HG02840 (cell line): Measurements from ENCODE around the gene DALRD3.
"Not testable (repeated sequence)": the region's sequence is repeated elsewhere in the genome, so short reads cannot be mapped to it uniquely, and the experiment has no call there.

ENCODE experiments used
- ATAC-seq: cut with Tn5 transposase; IDR thresholded peaks from one replicate; pipeline ENCODE4 v1.9.1; 2021; ENCODE audit warnings: mild to moderate bottlenecking, moderate library complexity, moderate number of reproducible peaks; ENCODE audit not compliant: unreplicated experiment, low FRiP score

DALRD3 gene

GRCh38 chr3:49022688-49023171 lies 4.3 kb upstream of the DALRD3 start:
- no peak for ATAC-seq

GRCh38 chr3:49021813-49022687 lies 3.7 kb upstream of the DALRD3 start, which contains the start of gene NDUFAF3:
TSS of gene NDUFAF3 (plus strand) at chr3:49022121. CDS start at chr3:49022145, 24 bp downstream.
- ATAC-seq: peak; percentile 53

- peak; percentile 50 for ATAC-seq
Measured at GRCh38 chr3:49021213-49021812, 2.9 kb upstream of the DALRD3 start.

- ATAC-seq: no peak
Measured at GRCh38 chr3:49020330-49021212, 2.2 kb upstream of the DALRD3 start.

GRCh38 chr3:49019941-49020329 lies 1.6 kb upstream of the DALRD3 start:
- no peak for ATAC-seq

- no peak for ATAC-seq
Measured at GRCh38 chr3:49018707-49019006, 277 bp upstream of the DALRD3 start.

GRCh38 chr3:49017229-49017970 lies 980 bp downstream of the DALRD3 start:
- ATAC-seq: no peak

- ATAC-seq: no peak
Measured at GRCh38 chr3:49016414-49017228, 1.8 kb downstream of the DALRD3 start.

- no peak for ATAC-seq
Measured at GRCh38 chr3:49015765-49016164, 2.6 kb downstream of the DALRD3 start.

GRCh38 chr3:49015072-49015471 lies 3.3 kb downstream of the DALRD3 start:
- no peak for ATAC-seq

GRCh38 chr3:49013738-49014660 lies 4.4 kb downstream of the DALRD3 start:
- no peak for ATAC-seq

GRCh38 chr3:49013113-49013737 lies 5.2 kb downstream of the DALRD3 start:
- no peak for ATAC-seq

- no peak for ATAC-seq
Measured at GRCh38 chr3:49012441-49013017, 5.9 kb downstream of the DALRD3 start.

- no peak for ATAC-seq
Measured at GRCh38 chr3:49009396-49009795, 9.0 kb downstream of the DALRD3 start.

- not testable (repeated sequence) for ATAC-seq
Measured at GRCh38 chr3:49008627-49009026, 9.8 kb downstream of the DALRD3 start.

GRCh38 chr3:49007771-49008528 lies 10.4 kb downstream of the DALRD3 start:
- ATAC-seq: peak; percentile 31
